SU-DHL-6 (cell line): ENCODE measurements around the gene PKLR.
"Not testable (repeated sequence)": the region's sequence is repeated elsewhere in the genome, so short reads cannot be mapped to it uniquely, and the experiment has no call there.

Source experiments
- CTCF ChIP-seq: fragments of 200-600 bp; sonication (generic); IDR thresholded peaks from one replicate; pipeline ENCODE4 v1.5.1; 2017; ENCODE audit warnings: antibody characterized with exemption, mild to moderate bottlenecking, low read length, moderate library complexity; ENCODE audit not compliant: insufficient read depth, poor library complexity, severe bottlenecking
- EZH2phosphoT487 ChIP-seq: fragments of 200-600 bp; sonication (generic), shearing (Covaris generic); conservative IDR thresholded peaks from 2 replicates; pipeline ENCODE4 v1.6.1; 2018; ENCODE audit warnings: mild to moderate bottlenecking, antibody characterized with exemption, low read length, moderate library complexity, mixed read lengths

- not testable (repeated sequence) for TF ChIP-seq CTCF, EZH2phosphoT487
Observed at GRCh38 chr1:155328856-155329255, 27.6 kb upstream of the PKLR start.
